Hematopoietic multipotent progenitor cell treated with erythropoietin and hydrocortisone succinate and interleukin-3 and kit ligand, for 4 days (in vitro differentiated cells): ENCODE results near the gene PCDHGA1.

Source experiments
- DNase-seq: peaks from one replicate; pipeline ENCODE4 v3.0.0-alpha.2; 2015

The PCDHGA1 gene

GRCh38 chr5:141465351-141465750 lies 135.0 kb downstream of the PCDHGA1 start:
- no peak for DNase-seq

- DNase-seq = peak; percentile 74
Measured at GRCh38 chr5:141475625-141476131, 145.4 kb downstream of the PCDHGA1 start, which contains the start of gene PCDHGC3. Gene PCDHGC3 (plus strand): TSS chr5:141475966. CDS start chr5:141476117, 151 bp downstream.

- DNase-seq = peak; percentile 41
Measured at GRCh38 chr5:141476132-141476911, 146.0 kb downstream of the PCDHGA1 start.

GRCh38 chr5:141477044-141477575 lies 146.8 kb downstream of the PCDHGA1 start:
- no peak for DNase-seq

- DNase-seq = no peak
Measured at GRCh38 chr5:141477815-141478214, 147.5 kb downstream of the PCDHGA1 start.

- no peak for DNase-seq
Measured at GRCh38 chr5:141478321-141478945, 148.1 kb downstream of the PCDHGA1 start.

GRCh38 chr5:141479776-141480175 lies 149.5 kb downstream of the PCDHGA1 start:
- peak; percentile 53 for DNase-seq

- DNase-seq = no peak
Measured at GRCh38 chr5:141483902-141484301, 153.6 kb downstream of the PCDHGA1 start.

- DNase-seq = no peak
Measured at GRCh38 chr5:141484310-141484640, 154.0 kb downstream of the PCDHGA1 start.

- peak; percentile 22 for DNase-seq
Measured at GRCh38 chr5:141484641-141485311, 154.5 kb downstream of the PCDHGA1 start, which contains the start of gene PCDHGC4. Gene PCDHGC4 (plus strand): TSS chr5:141485030. CDS start chr5:141485174, 144 bp downstream.

GRCh38 chr5:141485321-141486055 lies 155.2 kb downstream of the PCDHGA1 start:
- no peak for DNase-seq

- DNase-seq = no peak
Measured at GRCh38 chr5:141486091-141486490, 155.8 kb downstream of the PCDHGA1 start.

- DNase-seq = no peak
Measured at GRCh38 chr5:141487131-141487530, 156.8 kb downstream of the PCDHGA1 start.

GRCh38 chr5:141488591-141489561 lies 158.6 kb downstream of the PCDHGA1 start, which contains the start of gene PCDHGC5:
Gene PCDHGC5 (plus strand): TSS chr5:141489081. CDS start chr5:141489241, 160 bp downstream.
- no peak for DNase-seq

GRCh38 chr5:141489841-141490240 lies 159.5 kb downstream of the PCDHGA1 start:
- no peak for DNase-seq

GRCh38 chr5:141490271-141490670 lies 160.0 kb downstream of the PCDHGA1 start:
- no peak for DNase-seq

GRCh38 chr5:141490771-141491170 lies 160.5 kb downstream of the PCDHGA1 start:
- DNase-seq = no peak

- no peak for DNase-seq
Measured at GRCh38 chr5:141491323-141492167, 161.2 kb downstream of the PCDHGA1 start.

- no peak for DNase-seq
Measured at GRCh38 chr5:141492168-141492885, 162.0 kb downstream of the PCDHGA1 start.
